GM13976 (cell line): ENCODE measurements around the gene PRDX1.
"Not testable (repeated sequence)": the region's sequence is repeated elsewhere in the genome, so short reads cannot be mapped to it uniquely, and the experiment has no call there.

Experiments
- DNase-seq: peaks from one replicate; pipeline ENCODE4 v3.0.0; 2012; ENCODE audit warnings: low spot score
- CTCF ChIP-seq: IDR thresholded peaks from 2 replicates; pipeline ENCODE4 v1.5.1; 2012; ENCODE audit warnings: borderline replicate concordance, mild to moderate bottlenecking; ENCODE audit not compliant: insufficient read depth; ENCODE audit errors: extremely low read depth, missing control alignments, control extremely low read depth
- in situ Hi-C: fragments of 300-500 bp; cut with MboI; formaldehyde crosslinking; loops from one replicate; pipeline ENCODE4 v1.12.0; 2022; ENCODE audit warnings: low sequenced_read_pairs, mixed read lengths, inconsistent platforms; ENCODE audit not compliant: unreplicated experiment

Gene PRDX1

GRCh38 chr1:45491487-45492260 is 30.0 kb downstream of the PRDX1 start:
- no peak for TF ChIP-seq CTCF
- in situ Hi-C loops = loop anchor here (5.0 to 10.0 kb wide), 2 partner anchors 134 to 477 kb away; partner anchors contain the start of genes HECTD3 and UROD
- no peak for DNase-seq

GRCh38 chr1:45490626-45491486 is 30.8 kb downstream of the PRDX1 start, which contains the start of gene TESK2:
Gene TESK2, minus strand, starts transcription at chr1:45491163. Its CDS starts 33,378 bp downstream, at chr1:45457785.
- no peak for TF ChIP-seq CTCF
- in situ Hi-C loops = loop anchor here (5.0 to 10.0 kb wide), 2 partner anchors 134 to 476 kb away; partner anchors contain the start of genes HECTD3 and UROD

GRCh38 chr1:45490121-45490625 is 31.5 kb downstream of the PRDX1 start:
- DNase-seq = no peak
- in situ Hi-C loops = loop anchor here (5.0 to 10.0 kb wide), 2 partner anchors 133 to 475 kb away; partner anchors contain the start of genes HECTD3 and UROD
- no peak for TF ChIP-seq CTCF

More at GRCh38 chr1:45490626-45491486, 30.8 kb downstream of the PRDX1 start, which contains the start of gene TESK2:
- DNase-seq = peak; percentile 95

- in situ Hi-C loops, DNase-seq: not testable (repeated sequence)
Measured at GRCh38 chr1:45489379-45489778, 32.3 kb downstream of the PRDX1 start.

GRCh38 chr1:45488666-45489377 is 32.9 kb downstream of the PRDX1 start:
- in situ Hi-C loops = no loop called here
- DNase-seq = no peak
- no peak for TF ChIP-seq CTCF

GRCh38 chr1:45485949-45486348 is 35.7 kb downstream of the PRDX1 start:
- in situ Hi-C loops = no loop called here
- TF ChIP-seq CTCF = no peak
- DNase-seq = no peak
